Neural progenitor cell (in vitro differentiated cells): Measurements from ENCODE around the gene ERFL.

Experiments
- CTCF ChIP-seq: fragments of 200-600 bp; sonication (generic); IDR thresholded peaks from 2 replicates; pipeline ENCODE4 v1.5.1; 2017; ENCODE audit warnings: antibody characterized with exemption, mild to moderate bottlenecking
- EZH2 ChIP-seq: fragments of 200-600 bp; sonication (generic); IDR thresholded peaks from 2 replicates; pipeline ENCODE4 v1.6.1; 2017; ENCODE audit warnings: antibody characterized with exemption, mild to moderate bottlenecking, moderate library complexity
- EZH2phosphoT487 ChIP-seq: fragments of 200-600 bp; sonication (generic); IDR thresholded peaks from 2 replicates; pipeline ENCODE4 v1.6.1; 2017; ENCODE audit warnings: antibody characterized with exemption

GRCh38 chr19:41920882-41921576 is 7.2 kb downstream of the ERFL start:
- TF ChIP-seq CTCF (no peak), EZH2 (peak; percentile 23), EZH2phosphoT487 (peak; percentile 51)
